Activated T-helper 1 cell treated with Interleukin-2 at 50 U/mL for 16 hours (primary cell): ENCODE results near the gene FAM234A.

Experiments used
- DNase-seq: peaks from one replicate; pipeline ENCODE4 v3.0.0-alpha.2; 2020; ENCODE audit warnings: low read depth

The FAM234A gene

DNA sequence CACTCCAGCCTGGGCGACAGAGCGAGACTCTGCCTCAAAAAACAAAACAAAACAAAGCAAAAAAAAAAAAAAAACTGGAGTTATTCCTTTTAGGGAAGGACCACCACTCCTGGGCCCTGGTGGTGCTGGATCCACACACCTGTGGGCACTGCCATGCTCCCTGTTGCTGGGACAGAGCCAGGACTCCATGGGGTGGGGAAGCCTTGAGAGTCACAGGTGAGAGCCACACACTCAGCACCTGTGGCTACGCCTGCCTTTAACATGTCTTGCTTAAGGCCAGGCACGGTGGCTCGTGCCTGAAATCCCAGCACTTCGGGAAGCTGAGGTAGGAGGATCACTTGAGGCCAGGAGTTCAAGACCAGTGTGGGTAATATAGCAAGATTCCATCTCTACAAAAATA is 66.6 kb downstream of the FAM234A start:
- DNase-seq = no peak

GRCh38 chr16:301950-302349 is 67.3 kb downstream of the FAM234A start:
- DNase-seq = no peak

GRCh38 chr16:303760-304505 is 69.3 kb downstream of the FAM234A start:
- DNase-seq = no peak

DNA sequence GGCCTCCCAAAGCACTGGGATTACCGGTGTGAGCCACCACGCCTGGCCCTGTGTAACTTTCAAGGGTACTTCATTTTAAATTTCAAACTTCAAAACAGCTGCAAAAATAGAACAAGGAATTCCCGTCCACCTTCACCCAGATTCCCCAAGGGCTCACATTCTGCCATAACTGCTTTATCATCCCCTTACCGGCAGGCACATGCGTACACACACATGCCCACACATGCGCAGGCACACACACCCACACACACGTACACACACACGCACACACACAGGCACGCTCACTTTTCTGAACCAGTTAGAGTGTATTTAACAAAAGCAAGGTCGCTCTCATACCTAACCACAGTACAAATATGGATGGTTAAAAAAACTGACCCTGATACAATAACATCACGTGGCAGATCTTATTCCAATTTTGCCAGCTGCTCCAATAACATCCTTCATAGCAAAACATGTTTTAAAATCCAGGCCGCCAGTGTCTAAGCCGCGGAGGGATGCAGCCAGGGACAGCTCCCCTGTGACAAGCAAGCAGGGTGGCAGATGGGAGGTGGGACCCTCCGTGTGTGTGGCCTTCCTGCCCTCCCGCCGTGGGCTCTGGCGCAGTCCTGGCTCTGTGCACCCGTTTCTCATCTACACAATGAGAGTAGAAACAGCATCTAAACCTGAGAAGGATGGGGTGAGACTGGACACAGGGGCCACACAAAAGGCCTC is 71.5 kb downstream of the FAM234A start:
- DNase-seq = no peak

GRCh38 chr16:306911-307370 is 72.3 kb downstream of the FAM234A start:
- DNase-seq = no peak

DNA sequence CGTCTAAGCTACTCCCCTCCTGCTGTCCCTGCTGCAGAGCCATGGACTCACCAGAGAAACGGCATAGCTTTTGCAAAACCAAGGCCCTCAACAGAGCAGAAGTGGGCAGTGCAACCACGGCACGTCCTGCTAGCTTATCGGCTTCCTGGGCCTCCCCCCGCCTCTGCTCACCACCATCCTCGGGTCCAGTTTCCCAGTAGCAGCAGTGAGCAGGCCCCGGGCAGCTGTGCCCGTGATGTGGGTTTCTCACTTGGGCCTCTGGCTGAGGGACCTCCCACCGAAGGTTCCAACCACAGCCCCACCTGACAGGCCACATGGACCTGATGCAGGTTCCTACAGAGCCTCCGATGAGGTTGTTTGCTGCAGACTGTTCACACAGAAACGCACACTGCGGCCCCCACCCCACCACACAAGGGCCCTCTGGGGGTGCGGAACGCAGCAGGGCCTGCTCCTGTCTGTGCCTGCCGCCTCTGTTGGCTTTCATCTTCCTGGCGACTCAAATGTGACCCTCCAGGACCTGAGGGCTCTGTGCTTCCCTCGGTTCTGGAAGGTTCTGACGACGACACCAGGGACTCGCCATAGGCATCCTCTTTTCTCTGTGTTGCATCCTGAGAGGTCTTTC is 73.2 kb downstream of the FAM234A start:
- DNase-seq = no peak

DNA sequence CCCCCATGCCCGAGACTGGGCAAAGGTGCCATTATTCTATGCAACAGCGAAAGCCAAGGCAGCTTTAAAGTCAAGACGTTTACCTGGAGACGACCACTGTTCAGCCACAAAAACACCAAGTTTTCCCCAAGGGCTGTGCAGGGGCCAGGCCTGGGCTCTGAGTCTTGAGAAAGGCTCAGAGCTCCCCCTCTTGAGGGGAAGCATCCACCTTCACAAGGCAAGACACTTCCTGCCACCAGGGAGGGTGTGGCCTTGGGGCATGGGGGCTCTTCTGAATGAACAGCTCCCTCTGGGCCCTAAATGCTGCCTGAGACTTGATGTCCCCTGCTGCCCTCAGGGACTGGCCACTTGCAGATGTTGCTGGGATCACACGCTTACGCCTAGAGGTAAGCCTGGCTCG is 74.9 kb downstream of the FAM234A start:
- no peak for DNase-seq

- DNase-seq = no peak
Measured at GRCh38 chr16:311725-312124, 77.1 kb downstream of the FAM234A start.

- no peak for DNase-seq
Measured at GRCh38 chr16:314351-314750, 79.7 kb downstream of the FAM234A start.

DNA sequence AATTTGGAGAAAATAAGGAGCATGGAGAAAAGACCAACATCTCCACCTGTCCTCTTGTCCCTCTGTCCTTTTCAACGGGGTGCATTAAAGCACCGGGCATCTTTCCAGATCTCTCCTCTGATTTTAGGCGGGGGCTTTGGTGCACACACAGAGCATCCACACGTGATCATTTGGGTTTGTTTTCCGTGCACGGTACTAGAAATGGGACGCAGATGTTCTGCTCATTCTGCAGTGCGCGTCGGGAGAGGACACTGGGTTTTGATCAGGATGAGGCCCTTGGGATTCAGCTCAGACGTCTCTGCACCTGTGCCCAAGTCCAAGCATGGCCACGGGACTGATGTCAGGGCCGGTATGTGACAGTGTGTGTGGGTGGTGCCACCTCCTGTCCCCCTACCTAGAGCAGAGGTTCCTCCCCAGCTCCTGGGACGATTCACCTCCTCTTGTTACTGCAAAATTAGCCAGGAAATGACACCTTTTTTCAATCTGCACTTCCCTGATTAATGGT is 80.2 kb downstream of the FAM234A start:
- no peak for DNase-seq
